BE2C (cell line): ENCODE results near the gene MRPL11.

ENCODE experiments used
- DNase-seq: peaks from one replicate; pipeline ENCODE4 v3.0.0-alpha.2; 2020
- H3K27me3 ChIP-seq: fragments of 250-450 bp; sonication (Bioruptor Pico); 2 replicates; pipeline ENCODE4 v1.5.1; 2020; ENCODE audit warnings: mild to moderate bottlenecking
- H3K36me3 ChIP-seq: fragments of 250-450 bp; sonication (Bioruptor Pico); 2 replicates; pipeline ENCODE4 v1.5.1; 2020; ENCODE audit warnings: mild to moderate bottlenecking
- H3K4me1 ChIP-seq: fragments of 250-450 bp; sonication (Bioruptor Pico); 2 replicates; pipeline ENCODE4 v1.5.1; 2020
- H3K4me3 ChIP-seq: 2 replicates; pipeline ENCODE4 v1.5.1; 2011; ENCODE audit warnings: low read depth, low read length
- H3K9me3 ChIP-seq: fragments of 250-450 bp; sonication (Bioruptor Pico); 2 replicates; pipeline ENCODE4 v1.5.1; 2020
- CTCF ChIP-seq: IDR thresholded peaks from 2 replicates; pipeline ENCODE4 v1.5.1; 2012; ENCODE audit warnings: mild to moderate bottlenecking, low read depth, low read length

MRPL11 gene

DNA sequence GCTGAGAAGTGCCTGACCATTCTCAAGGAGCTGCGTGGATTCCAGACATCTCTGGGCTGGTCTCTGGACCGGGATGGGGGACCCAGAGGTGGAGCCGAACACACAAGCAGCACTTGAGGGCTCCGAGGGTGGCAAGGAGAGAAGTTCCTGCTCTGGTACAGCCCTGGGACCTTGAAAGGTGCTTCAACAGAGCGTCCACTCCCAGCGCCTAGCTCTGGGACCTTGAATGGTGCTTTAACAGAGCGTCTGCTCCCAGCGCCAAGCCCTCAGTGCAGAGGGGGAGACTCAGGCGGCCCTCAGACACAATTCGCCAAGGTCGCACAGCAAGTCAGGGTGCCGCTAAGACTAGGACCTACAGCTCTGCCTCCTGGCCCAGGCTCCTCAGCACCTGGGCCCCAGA lies 28.5 kb downstream of the MRPL11 start:
- Histone ChIP-seq H3K27me3 (peaks cover 12% of the 10 kb centered on the region), H3K4me1 (peaks cover 3% of the 10 kb centered on the region; the same call in 1 of the 2 replicates), H3K4me3 (no peak overlapping the region), H3K36me3 (no peaks in the 10 kb centered on the region), H3K9me3 (no peaks in the 10 kb centered on the region)
- no peak for DNase-seq
- no peak for TF ChIP-seq CTCF

- Histone ChIP-seq H3K4me1 (peaks cover 3% of the 10 kb centered on the region; the same call in 1 of the 2 replicates), H3K27me3 (peaks cover 12% of the 10 kb centered on the region), H3K9me3 (no peaks in the 10 kb centered on the region), H3K36me3 (no peaks in the 10 kb centered on the region), H3K4me3 (peak overlapping the region; percentile 73)
- DNase-seq, result no peak
- TF ChIP-seq CTCF, result no peak
Observed at GRCh38 chr11:66409226-66409625, 29.4 kb downstream of the MRPL11 start.

GRCh38 chr11:66408488-66409214 lies 30.0 kb downstream of the MRPL11 start:
- Histone ChIP-seq H3K9me3 (no peaks in the 10 kb centered on the region), H3K36me3 (no peaks in the 10 kb centered on the region), H3K27me3 (peaks cover 14% of the 10 kb centered on the region), H3K4me1 (peaks cover 3% of the 10 kb centered on the region; the same call in 1 of the 2 replicates), H3K4me3 (peak overlapping the region; percentile 73)
- peak; percentile 100 for TF ChIP-seq CTCF
- peak; percentile 92 for DNase-seq

DNA sequence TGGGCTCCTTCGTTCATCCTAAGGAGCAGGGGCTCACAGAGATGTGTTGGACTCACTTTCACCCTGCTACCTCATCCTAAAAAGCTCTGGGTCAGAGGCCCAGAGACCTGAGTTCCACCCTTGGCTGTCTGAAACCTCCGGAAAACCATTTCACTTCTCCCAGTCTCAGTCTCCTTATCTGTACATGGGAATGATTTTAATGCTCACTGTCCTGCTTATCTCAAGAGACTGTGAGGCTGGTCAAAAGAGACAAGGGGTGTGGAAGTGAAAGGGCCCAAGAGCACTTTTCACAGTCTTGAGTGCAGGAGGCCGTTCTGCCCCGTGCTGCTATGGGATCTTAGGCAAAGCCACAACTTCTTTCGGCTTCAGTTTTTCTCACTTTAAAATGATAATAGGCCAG lies 31.0 kb downstream of the MRPL11 start:
- Histone ChIP-seq H3K4me3 (no peak overlapping the region), H3K4me1 (peaks cover 3% of the 10 kb centered on the region; the same call in 1 of the 2 replicates), H3K36me3 (no peaks in the 10 kb centered on the region), H3K27me3 (peaks cover 21% of the 10 kb centered on the region), H3K9me3 (no peaks in the 10 kb centered on the region)
- TF ChIP-seq CTCF, result no peak
- no peak for DNase-seq

DNA sequence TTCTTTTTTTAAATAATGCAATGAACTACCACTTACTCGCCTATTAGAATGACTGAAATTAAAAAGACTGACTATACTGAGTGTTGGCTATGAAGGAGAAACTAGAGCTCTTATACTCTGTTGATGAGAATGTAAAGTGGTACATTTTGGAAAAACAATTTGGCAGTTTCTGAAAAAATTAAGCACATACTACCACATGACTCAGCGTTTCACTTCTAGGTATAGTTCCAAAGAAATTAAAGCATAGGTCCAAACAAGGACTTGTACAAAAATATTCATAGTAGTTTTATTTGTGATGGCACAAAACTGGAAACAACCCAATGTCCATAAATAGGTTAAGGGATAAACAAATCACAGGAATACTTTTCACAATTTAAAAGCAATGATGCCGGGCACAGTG lies 44.7 kb downstream of the MRPL11 start:
- Histone ChIP-seq H3K9me3 (no peaks in the 10 kb centered on the region), H3K27me3 (no peaks in the 10 kb centered on the region), H3K4me1 (0 out of 2 replicates have a peak, but pooled peaks cover 3% of the 10 kb centered on the region), H3K4me3 (no peak overlapping the region), H3K36me3 (no peaks in the 10 kb centered on the region)
- no peak for TF ChIP-seq CTCF
- DNase-seq, result no peak

GRCh38 chr11:66391322-66391721 lies 47.3 kb downstream of the MRPL11 start:
- TF ChIP-seq CTCF, result no peak
- Histone ChIP-seq H3K36me3 (no peaks in the 10 kb centered on the region), H3K4me1 (0 out of 2 replicates have a peak, but pooled peaks cover 3% of the 10 kb centered on the region), H3K27me3 (no peaks in the 10 kb centered on the region), H3K4me3 (no peak overlapping the region), H3K9me3 (no peaks in the 10 kb centered on the region)
- no peak for DNase-seq
